HFFc6 (cell line): ENCODE measurements around the gene PASK. TPM values are rescaled to one million over a fixed set of nuclear protein-coding genes. Genes with fewer than 3 reads are reported as not detected.

ENCODE experiments used
- DNase-seq: peaks from one replicate; pipeline ENCODE4 v3.0.0-alpha.2; 2018
- H3K27ac Mint-ChIP-seq: 2 replicates; pipeline ENCODE4 v1.8.0; 2020; ENCODE audit warnings: mild to moderate bottlenecking, mixed read lengths
- H3K27me3 Mint-ChIP-seq: 2 replicates; pipeline ENCODE4 v1.8.0; 2021; ENCODE audit warnings: mild to moderate bottlenecking, moderate library complexity, mixed read lengths; ENCODE audit not compliant: insufficient read depth
- H3K36me3 Mint-ChIP-seq: 2 replicates; pipeline ENCODE4 v1.8.0; 2021; ENCODE audit warnings: low read depth, mixed read lengths
- H3K4me1 Mint-ChIP-seq: 2 replicates; pipeline ENCODE4 v1.8.0; 2020; ENCODE audit warnings: low read depth, mixed read lengths
- H3K4me3 Mint-ChIP-seq: 2 replicates; pipeline ENCODE4 v1.8.0; 2020; ENCODE audit warnings: mild to moderate bottlenecking, moderate library complexity, mixed read lengths
- H3K9me3 Mint-ChIP-seq: 2 replicates; pipeline ENCODE4 v1.8.0; 2020; ENCODE audit warnings: mild to moderate bottlenecking, mixed read lengths
- total RNA-seq, 6 experiments: library from RNA; stranded (reverse); fragmentation: NEBNext Ultra II Directional; extraction: Animal tissue kit (Norgen Biotek cat#: 25700); gene quantifications; 2 replicates in 1 of 6; 3 replicates in 5 of 6; pipeline ENCODE4 v1.2.3, GENCODE V29; 2021
- TF ChIP-seq, protein P1 (sequence below): fragments of 200-600 bp; sonication (generic); IDR thresholded peaks from 2 replicates; pipeline ENCODE4 v1.5.0; 2021; ENCODE audit warnings: antibody characterized with exemption, mild to moderate bottlenecking

Gene PASK
- total RNA-seq, 6 experiments from 2014 or later = 3.3 to 7.1 (median 6.0) TPM

DNA sequence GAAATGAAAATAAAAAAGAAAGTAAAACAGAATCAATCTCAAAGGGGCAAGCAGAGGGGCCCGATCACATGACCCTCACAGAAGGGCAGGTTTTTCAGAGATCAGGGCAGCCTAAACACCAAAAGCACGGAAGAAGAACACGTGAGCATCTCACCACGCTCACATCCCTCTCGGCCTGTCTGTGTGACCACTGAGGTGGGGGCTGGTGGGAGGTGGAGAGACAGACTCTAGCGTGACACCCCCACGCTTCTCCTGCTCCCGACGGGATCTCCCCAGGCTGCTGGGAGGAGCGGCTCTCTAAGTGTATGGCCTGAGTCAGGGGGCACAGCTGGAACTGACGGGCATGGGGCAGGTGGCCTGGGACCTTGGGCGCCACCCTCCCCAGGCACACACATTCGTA lies 23.6 kb downstream of the PASK start:
- Mint-ChIP-seq H3K36me3 (peaks cover 15% of the 10 kb centered on the region), H3K4me1 (peaks cover 6% of the 10 kb centered on the region; the same call in 1 of the 2 replicates), H3K27ac (no peak overlapping the region), H3K4me3 (no peak overlapping the region), H3K9me3 (peaks cover 10% of the 10 kb centered on the region), H3K27me3 (no peaks in the 10 kb centered on the region; the same call in none of the 2 replicates)
- DNase-seq = no peak
- TF ChIP-seq, protein P1, sequence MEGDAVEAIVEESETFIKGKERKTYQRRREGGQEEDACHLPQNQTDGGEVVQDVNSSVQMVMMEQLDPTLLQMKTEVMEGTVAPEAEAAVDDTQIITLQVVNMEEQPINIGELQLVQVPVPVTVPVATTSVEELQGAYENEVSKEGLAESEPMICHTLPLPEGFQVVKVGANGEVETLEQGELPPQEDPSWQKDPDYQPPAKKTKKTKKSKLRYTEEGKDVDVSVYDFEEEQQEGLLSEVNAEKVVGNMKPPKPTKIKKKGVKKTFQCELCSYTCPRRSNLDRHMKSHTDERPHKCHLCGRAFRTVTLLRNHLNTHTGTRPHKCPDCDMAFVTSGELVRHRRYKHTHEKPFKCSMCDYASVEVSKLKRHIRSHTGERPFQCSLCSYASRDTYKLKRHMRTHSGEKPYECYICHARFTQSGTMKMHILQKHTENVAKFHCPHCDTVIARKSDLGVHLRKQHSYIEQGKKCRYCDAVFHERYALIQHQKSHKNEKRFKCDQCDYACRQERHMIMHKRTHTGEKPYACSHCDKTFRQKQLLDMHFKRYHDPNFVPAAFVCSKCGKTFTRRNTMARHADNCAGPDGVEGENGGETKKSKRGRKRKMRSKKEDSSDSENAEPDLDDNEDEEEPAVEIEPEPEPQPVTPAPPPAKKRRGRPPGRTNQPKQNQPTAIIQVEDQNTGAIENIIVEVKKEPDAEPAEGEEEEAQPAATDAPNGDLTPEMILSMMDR = no peak

DNA sequence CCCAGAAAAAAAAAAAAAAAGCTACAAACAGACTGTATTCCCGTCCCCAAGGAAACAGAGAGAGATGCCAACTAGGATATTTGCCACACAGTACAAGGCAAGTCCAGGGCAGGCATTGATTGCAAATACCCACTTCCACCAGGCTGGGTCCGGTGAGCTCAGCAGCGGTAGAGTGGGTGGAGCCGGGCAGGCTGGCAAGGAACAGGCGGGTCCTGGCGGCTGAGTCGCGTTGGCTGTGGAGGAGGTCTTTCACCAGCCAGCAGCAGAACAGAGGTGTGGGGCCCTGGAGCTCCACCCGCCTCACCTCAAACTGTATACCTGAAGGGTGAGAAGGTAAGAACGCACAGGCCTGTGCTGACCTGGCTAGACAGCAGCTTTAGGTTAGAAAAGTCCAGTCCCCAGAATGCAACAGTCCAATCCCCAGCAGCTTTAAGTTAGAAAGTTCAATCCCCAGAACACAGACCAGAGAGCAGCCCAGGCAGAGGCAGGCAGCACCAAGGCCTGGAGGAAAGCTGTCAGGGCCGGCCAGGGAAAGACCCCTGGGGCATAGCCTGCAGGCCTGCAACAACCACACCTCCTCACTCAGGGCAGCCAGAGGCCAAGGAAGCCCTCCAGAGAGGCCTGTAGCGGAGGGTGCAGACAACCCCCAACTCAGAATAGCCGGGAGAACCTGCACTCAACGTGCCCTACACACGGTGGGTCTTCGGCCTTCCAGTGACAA lies 25.3 kb downstream of the PASK start:
- Mint-ChIP-seq H3K4me3 (no peak overlapping the region), H3K36me3 (peaks cover 19% of the 10 kb centered on the region), H3K27me3 (no peaks in the 10 kb centered on the region; the same call in none of the 2 replicates), H3K9me3 (peaks cover 10% of the 10 kb centered on the region), H3K4me1 (peaks cover 6% of the 10 kb centered on the region; the same call in 1 of the 2 replicates), H3K27ac (no peak overlapping the region)
- TF ChIP-seq, protein P1 = no peak
- DNase-seq = no peak

DNA sequence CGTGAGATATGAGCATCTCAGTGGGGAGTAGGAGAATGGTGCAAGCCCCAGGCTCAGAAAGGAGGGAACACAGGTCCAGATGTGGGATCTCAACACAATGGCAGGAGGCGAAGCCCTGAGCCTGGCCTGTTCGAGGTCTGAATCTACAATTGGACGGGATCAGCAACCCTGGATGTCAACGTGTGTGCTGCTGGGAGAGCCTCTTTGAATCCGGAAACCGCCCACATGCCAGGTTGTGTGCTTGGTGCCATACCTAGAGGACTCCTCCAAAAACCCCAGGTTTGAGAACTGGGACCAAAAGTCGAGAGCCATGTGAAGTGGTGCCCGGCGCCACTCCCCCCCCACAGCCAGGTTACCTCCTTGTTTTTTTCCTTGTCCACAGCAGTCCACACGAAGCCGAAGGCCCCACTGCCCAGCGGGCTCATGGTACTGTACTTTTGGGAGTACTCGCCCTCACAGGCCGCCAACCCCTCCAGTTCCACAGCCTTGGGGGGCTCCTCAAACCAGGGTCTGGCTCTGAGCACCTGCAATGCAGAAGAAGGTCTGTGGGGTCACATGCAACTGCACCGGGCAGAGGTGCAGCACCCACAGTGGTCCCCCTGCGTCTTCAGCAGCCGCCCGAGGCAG lies 26.8 kb downstream of the PASK start:
- H3K4me3 Mint-ChIP-seq = no peak overlapping the region
- H3K27me3 Mint-ChIP-seq = no peaks in the 10 kb centered on the region
- TF ChIP-seq, protein P1 = no peak
- no peak overlapping the region for H3K27ac Mint-ChIP-seq
- peaks cover 19% of the 10 kb centered on the region for H3K36me3 Mint-ChIP-seq
- DNase-seq = no peak
- peaks cover 10% of the 10 kb centered on the region for H3K9me3 Mint-ChIP-seq
- peaks cover 6% of the 10 kb centered on the region; the same call in 1 of the 2 replicates for H3K4me1 Mint-ChIP-seq

DNA sequence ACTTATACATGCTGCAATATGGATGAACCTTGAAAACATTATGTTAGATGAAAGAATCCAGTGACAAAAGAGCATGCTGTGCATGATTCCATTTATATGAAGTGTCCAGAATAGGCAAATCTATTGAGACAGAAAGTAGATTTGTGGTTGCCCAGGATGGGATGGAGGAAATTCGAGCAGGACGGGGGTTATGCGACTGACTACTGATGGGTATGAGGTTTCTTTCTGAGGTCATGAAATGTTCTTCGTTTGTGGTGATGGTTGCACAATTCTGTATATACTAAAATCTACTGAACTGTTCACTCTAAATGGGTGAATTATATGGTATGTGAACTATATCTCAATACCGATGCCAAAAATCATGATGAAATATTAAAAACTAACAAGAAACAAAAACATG lies 28.3 kb downstream of the PASK start:
- H3K4me3 Mint-ChIP-seq = no peak overlapping the region
- TF ChIP-seq, protein P1 = no peak
- no peak overlapping the region for H3K27ac Mint-ChIP-seq
- H3K27me3 Mint-ChIP-seq = no peaks in the 10 kb centered on the region; the same call in 1 of the 2 replicates
- peaks cover 6% of the 10 kb centered on the region; the same call in 1 of the 2 replicates for H3K4me1 Mint-ChIP-seq
- peaks cover 10% of the 10 kb centered on the region for H3K9me3 Mint-ChIP-seq
- no peak for DNase-seq
- H3K36me3 Mint-ChIP-seq = peaks cover 24% of the 10 kb centered on the region

DNA sequence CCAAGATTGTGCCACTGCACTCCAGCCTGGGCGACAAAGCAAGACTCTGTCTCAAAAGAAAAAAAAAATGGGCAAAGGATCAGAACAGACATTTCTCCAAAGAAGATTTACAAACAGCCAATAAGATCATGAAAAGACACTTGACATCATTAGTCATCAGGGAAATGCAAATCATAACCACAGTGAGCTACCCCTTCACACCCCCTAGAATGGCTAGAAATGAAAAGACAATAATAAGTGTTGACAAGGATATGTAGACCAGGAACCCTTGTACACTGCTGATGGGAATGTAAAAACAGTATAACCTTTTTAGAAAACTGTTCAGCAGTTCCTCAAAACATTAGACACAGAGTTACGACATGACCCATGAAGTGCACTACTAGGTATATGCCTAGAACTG lies 28.8 kb downstream of the PASK start:
- peaks cover 6% of the 10 kb centered on the region; the same call in 1 of the 2 replicates for H3K4me1 Mint-ChIP-seq
- H3K27me3 Mint-ChIP-seq = no peaks in the 10 kb centered on the region; the same call in 1 of the 2 replicates
- no peak for DNase-seq
- no peak overlapping the region for H3K27ac Mint-ChIP-seq
- H3K36me3 Mint-ChIP-seq = peaks cover 24% of the 10 kb centered on the region
- TF ChIP-seq, protein P1 = no peak
- no peak overlapping the region for H3K4me3 Mint-ChIP-seq
- peaks cover 10% of the 10 kb centered on the region for H3K9me3 Mint-ChIP-seq
